Smooth muscle cell (in vitro differentiated cells): ENCODE results near the gene SLC50A1. TPM values are rescaled to one million over a fixed set of nuclear protein-coding genes. Genes with fewer than 3 reads are reported as not detected.

Experiments
- DNase-seq: peaks from one replicate; lab custom pipeline; 2025; ENCODE audit not compliant: unreplicated experiment; lab: John Stamatoyannopoulos, UW
- H2AFZ ChIP-seq: fragments of 200-600 bp; sonication (generic); 2 replicates; pipeline ENCODE4 v1.6.0; 2016; ENCODE audit warnings: antibody characterized with exemption, low read depth, mild to moderate bottlenecking
- H3F3A ChIP-seq: fragments of 200-600 bp; sonication (generic); 2 replicates; pipeline ENCODE4 v1.6.0; 2017; ENCODE audit warnings: antibody characterized with exemption, low read depth
- H3K27ac ChIP-seq: fragments of 200-600 bp; sonication (generic); 2 replicates; pipeline ENCODE4 v1.5.1; 2016; ENCODE audit warnings: low read depth, mild to moderate bottlenecking
- H3K27me3 ChIP-seq: fragments of 200-600 bp; sonication (generic); 2 replicates; pipeline ENCODE4 v1.6.1; 2016; ENCODE audit warnings: low read depth, mild to moderate bottlenecking
- H3K36me3 ChIP-seq: fragments of 200-600 bp; sonication (generic); 2 replicates; pipeline ENCODE4 v1.5.1; 2016; ENCODE audit warnings: low read depth
- H3K4me1 ChIP-seq: fragments of 200-600 bp; sonication (generic); 2 replicates; pipeline ENCODE4 v1.5.1; 2016; ENCODE audit warnings: low read depth
- H3K4me2 ChIP-seq: fragments of 200-600 bp; sonication (generic); 2 replicates; pipeline ENCODE4 v1.6.0; 2016; ENCODE audit warnings: mild to moderate bottlenecking
- H3K4me3 ChIP-seq: fragments of 200-600 bp; sonication (generic); 2 replicates; pipeline ENCODE4 v1.5.1; 2016; ENCODE audit warnings: mild to moderate bottlenecking
- H3K79me2 ChIP-seq: fragments of 200-600 bp; sonication (generic); 2 replicates; pipeline ENCODE4 v1.6.0; 2016; ENCODE audit warnings: low read depth, mild to moderate bottlenecking
- H3K9ac ChIP-seq: fragments of 200-600 bp; sonication (generic); 2 replicates; pipeline ENCODE4 v1.6.0; 2016; ENCODE audit warnings: low read depth
- H3K9me3 ChIP-seq: fragments of 200-600 bp; sonication (generic); replicated peaks from 2 replicates; pipeline ENCODE4 v1.5.1; 2016; ENCODE audit warnings: low read depth
- H4K20me1 ChIP-seq: fragments of 200-600 bp; sonication (generic); 2 replicates; pipeline ENCODE4 v1.6.0; 2016; ENCODE audit warnings: low read depth
- WGBS: methylation state at CpG from one replicate; pipeline ENCODE4 v1.1.7; 2016; ENCODE audit warnings: low lambda C conversion rate; 5-methylcytosine and 5-hydroxymethylcytosine counted together
- polyA plus RNA-seq: library from polyadenylated mRNA; unstranded; fragments of >200 nt; fragmentation: Nextera tagmentation; extraction: Ambion mirVana; gene quantifications from 2 replicates; pipeline ENCODE4 v1.2.1, GENCODE V29; 2016
- total RNA-seq: library from RNA; depleted of rRNA; stranded (reverse); fragments of >200 nt; gene quantifications from 2 replicates; pipeline ENCODE4 v1.2.3, GENCODE V29; 2014
- TF ChIP-seq, protein P1 (sequence below): fragments of 200-600 bp; sonication (generic); IDR thresholded peaks from 2 replicates; pipeline ENCODE4 v1.5.1; 2017; ENCODE audit warnings: borderline replicate concordance, mild to moderate bottlenecking, antibody characterized with exemption; ENCODE audit not compliant: insufficient read depth, poor library complexity, severe bottlenecking

SLC50A1 gene
- total and polyA plus RNA-seq, 2 experiments from 2014 or later: 44.7 to 98.0 TPM

DNA sequence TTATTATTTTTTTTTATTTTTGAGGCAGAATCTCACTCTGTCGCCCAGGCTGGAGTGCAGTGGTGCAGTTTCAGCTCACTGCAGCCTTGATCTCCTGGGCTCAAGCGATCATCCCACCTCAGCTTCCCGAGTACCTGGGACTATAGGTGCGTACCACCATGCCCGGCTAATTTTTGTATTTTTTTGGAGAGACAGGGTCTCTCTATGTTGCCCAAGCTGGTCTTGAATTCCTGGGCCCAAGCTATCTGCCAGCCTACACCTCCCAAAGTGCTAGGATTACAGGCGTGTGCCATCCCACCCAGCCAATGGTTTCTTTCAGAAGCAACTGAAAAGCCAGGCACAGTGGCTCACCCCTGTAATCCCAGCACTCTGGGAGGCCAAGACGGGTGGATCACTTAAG, 35.2 kb downstream of the SLC50A1 start:
- Histone ChIP-seq H3K27ac (no peak overlapping the region), H2AFZ (no peak overlapping the region), H3K4me3 (no peak overlapping the region), H4K20me1 (no peaks in the 10 kb centered on the region), H3K27me3 (no peaks in the 10 kb centered on the region), H3K4me2 (no peak overlapping the region), H3K79me2 (peaks cover 16% of the 10 kb centered on the region), H3K9ac (no peak overlapping the region), H3F3A (no peaks in the 10 kb centered on the region), H3K9me3 (no peaks in the 10 kb centered on the region), H3K4me1 (peaks cover 11% of the 10 kb centered on the region), H3K36me3 (no peaks in the 10 kb centered on the region)
- WGBS: 95% methylated on average over 7 of the region's 7 CpGs
- TF ChIP-seq, protein P1, sequence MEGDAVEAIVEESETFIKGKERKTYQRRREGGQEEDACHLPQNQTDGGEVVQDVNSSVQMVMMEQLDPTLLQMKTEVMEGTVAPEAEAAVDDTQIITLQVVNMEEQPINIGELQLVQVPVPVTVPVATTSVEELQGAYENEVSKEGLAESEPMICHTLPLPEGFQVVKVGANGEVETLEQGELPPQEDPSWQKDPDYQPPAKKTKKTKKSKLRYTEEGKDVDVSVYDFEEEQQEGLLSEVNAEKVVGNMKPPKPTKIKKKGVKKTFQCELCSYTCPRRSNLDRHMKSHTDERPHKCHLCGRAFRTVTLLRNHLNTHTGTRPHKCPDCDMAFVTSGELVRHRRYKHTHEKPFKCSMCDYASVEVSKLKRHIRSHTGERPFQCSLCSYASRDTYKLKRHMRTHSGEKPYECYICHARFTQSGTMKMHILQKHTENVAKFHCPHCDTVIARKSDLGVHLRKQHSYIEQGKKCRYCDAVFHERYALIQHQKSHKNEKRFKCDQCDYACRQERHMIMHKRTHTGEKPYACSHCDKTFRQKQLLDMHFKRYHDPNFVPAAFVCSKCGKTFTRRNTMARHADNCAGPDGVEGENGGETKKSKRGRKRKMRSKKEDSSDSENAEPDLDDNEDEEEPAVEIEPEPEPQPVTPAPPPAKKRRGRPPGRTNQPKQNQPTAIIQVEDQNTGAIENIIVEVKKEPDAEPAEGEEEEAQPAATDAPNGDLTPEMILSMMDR: no peak
- no peak for DNase-seq

DNA sequence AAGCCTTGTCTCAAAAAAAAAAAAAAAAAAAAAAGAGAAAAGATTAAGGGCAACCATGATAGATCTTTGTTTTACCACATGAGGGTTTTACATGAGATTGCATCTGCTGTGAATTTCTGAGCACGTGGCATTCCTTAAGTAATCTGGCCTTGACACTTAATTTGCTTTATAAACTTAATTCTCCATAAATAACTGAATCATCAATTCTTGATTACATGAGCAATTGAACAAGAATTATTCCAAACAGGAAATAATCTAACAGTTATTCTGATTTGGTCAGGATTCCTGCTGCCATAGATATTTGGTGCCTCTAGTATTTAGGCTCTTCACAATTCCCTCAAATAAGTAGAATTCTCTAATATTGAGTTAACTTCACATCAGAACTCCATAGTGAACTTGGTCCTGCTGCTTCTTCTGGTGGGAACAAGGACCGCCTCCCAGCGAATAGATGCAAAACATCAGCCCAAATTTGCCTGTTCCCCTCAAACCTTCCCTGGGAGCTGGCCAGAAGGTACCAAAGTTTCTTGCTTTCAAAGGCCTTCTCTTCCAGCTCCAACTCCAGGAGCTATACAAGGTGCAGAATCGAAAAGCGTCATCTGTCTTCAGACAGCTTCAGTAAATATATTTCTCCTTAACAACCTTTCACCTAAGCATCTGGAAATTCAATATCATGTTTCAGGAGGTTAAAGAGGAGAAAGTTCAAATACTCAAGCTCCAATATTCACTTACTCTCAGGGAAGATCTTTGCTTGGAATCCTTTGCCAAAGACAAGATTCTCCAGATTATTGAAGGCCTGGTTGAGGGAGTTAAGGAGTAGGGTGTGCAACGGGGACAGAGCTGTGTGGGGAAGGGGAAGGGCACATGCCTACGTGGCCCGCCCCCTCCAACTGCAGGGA, 36.4 kb downstream of the SLC50A1 start:
- peaks cover 5% of the 10 kb centered on the region for H3K4me1 ChIP-seq

DNA sequence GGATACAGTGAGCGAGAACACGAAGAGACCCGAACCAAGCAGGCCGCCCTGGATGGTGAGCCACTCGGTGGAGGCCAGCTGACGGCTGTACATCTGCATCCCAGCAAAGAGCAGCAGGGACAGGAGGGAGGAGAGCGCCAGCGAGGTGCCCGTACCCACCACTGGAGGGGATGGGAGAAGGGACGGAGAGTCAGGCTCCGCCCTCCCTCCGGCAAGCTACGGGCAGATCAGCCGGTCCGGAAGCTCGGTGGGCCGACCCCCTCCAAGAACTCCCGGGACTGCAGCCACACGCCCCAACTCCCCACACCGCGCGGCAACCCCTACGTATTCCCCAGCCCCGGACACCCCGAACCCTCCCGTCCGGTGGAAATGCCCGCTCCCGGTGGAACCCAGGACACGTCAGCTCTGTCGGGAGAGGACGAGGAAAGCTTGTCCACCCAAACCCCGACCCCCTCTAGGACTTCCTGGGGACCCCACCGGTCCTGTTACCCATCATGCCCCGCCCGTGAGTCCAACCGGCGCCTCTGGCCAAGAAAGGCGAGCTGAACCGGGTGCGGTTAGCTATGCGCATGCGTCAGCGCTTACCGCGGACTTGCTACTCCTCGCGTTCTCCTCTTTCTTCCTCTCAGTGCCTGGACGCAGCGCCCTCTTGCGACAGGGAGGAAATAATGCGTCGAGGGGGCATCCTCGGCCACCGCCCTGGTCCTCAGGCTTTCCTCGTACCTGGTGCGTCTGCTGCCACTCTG, 37.3 kb downstream of the SLC50A1 start, which contains the start of gene KRTCAP2:
Gene KRTCAP2 (minus strand): TSS at position 573 of the 746 bp plus-strand sequence. CDS start 80 bp downstream, at position 493.
- peak; percentile 82 for DNase-seq
- Histone ChIP-seq H3K27ac (peak within 1 kb of the TSS; percentile 82), H3K4me3 (peak within 1 kb of the TSS; percentile 74), H3K79me2 (peaks cover 16% of the 10 kb centered on the region), H3K27me3 (no peaks in the 10 kb centered on the region), H2AFZ (peak within 1 kb of the TSS; percentile 79), H3K36me3 (no peaks in the 10 kb centered on the region), H3F3A (no peaks in the 10 kb centered on the region), H3K9ac (peak within 1 kb of the TSS; percentile 91), H3K4me1 (peaks cover 5% of the 10 kb centered on the region), H3K9me3 (no peaks in the 10 kb centered on the region), H4K20me1 (no peaks in the 10 kb centered on the region), H3K4me2 (peak within 1 kb of the TSS; percentile 87)
- TF ChIP-seq, protein P1: peak; percentile 79
- 2% methylated on average over 40 of the region's 57 CpGs for WGBS

More for the DNA sequence above, 36.4 kb downstream of the SLC50A1 start:
- Histone ChIP-seq H3K4me3 (peak overlapping the region; percentile 74), H2AFZ (no peak overlapping the region), H3K4me2 (peak overlapping the region; percentile 87), H3K9ac (peak overlapping the region; percentile 91), H3K27ac (peak overlapping the region; percentile 82), H3K79me2 (peaks cover 16% of the 10 kb centered on the region), H3F3A (no peaks in the 10 kb centered on the region), H3K27me3 (no peaks in the 10 kb centered on the region), H3K9me3 (no peaks in the 10 kb centered on the region), H3K36me3 (no peaks in the 10 kb centered on the region), H4K20me1 (no peaks in the 10 kb centered on the region)
- WGBS: 57% methylated on average over 8 of the region's 8 CpGs
- TF ChIP-seq, protein P1: no peak
- no peak for DNase-seq
